Neuronal stem cell (in vitro differentiated cells): Measurements from ENCODE around the gene CIT.
A peak's percentile ranks its signal among the peaks of the same experiment; 100 is the strongest.

Experiments used
- DNase-seq: peaks from one replicate; pipeline ENCODE4 v3.0.0-alpha.2; 2013; ENCODE audit warnings: low spot score
- H2AFZ ChIP-seq: one replicate; pipeline ENCODE4 v1.6.1; 2013; ENCODE audit warnings: mild to moderate bottlenecking, low read length, inconsistent platforms
- H2AK5ac ChIP-seq: 2 replicates; pipeline ENCODE4 v1.6.1; 2013; ENCODE audit warnings: low read depth, mild to moderate bottlenecking, inconsistent platforms, low read length, moderate library complexity, mixed read lengths
- H2BK120ac ChIP-seq: 2 replicates; pipeline ENCODE4 v1.6.1; 2013; ENCODE audit warnings: low read depth, mild to moderate bottlenecking, inconsistent platforms, low read length, moderate library complexity, mixed read lengths
- H2BK12ac ChIP-seq: one replicate; pipeline ENCODE4 v1.6.1; 2013; ENCODE audit warnings: low read length, inconsistent platforms
- H2BK15ac ChIP-seq: 2 replicates; pipeline ENCODE4 v1.6.1; 2013; ENCODE audit warnings: mild to moderate bottlenecking, low read length, inconsistent platforms, mixed read lengths
- H2BK5ac ChIP-seq: one replicate; pipeline ENCODE4 v1.6.1; 2013; ENCODE audit warnings: inconsistent platforms, mild to moderate bottlenecking, low read length, moderate library complexity
- H3K14ac ChIP-seq: one replicate; pipeline ENCODE4 v1.6.1; 2013; ENCODE audit warnings: low read length, inconsistent platforms
- H3K18ac ChIP-seq: 2 replicates; pipeline ENCODE4 v1.6.1; 2013; ENCODE audit warnings: low read length, inconsistent platforms
- H3K23ac ChIP-seq: 2 replicates; pipeline ENCODE4 v1.6.1; 2013; ENCODE audit warnings: low read depth, mild to moderate bottlenecking, mixed read lengths, low read length, inconsistent platforms; ENCODE audit not compliant: poor library complexity
- H3K27ac ChIP-seq: replicated peaks from 3 replicates; pipeline ENCODE4 v1.5.1; 2013; ENCODE audit warnings: low read length, inconsistent platforms
- H3K27me3 ChIP-seq, 3 experiments: 2 replicates each; pipeline ENCODE4 v1.6.1; 2013; ENCODE audit warnings: low read length in 3 of 3, mild to moderate bottlenecking in 2 of 3, inconsistent platforms in 1 of 3, low read depth in 1 of 3, mixed read lengths in 1 of 3, moderate library complexity in 1 of 3; ENCODE audit not compliant: control insufficient read depth in 3 of 3, insufficient read depth in 3 of 3
- H3K36me3 ChIP-seq, 2 donors: replicated peaks in 1 of 2; 2 replicates each; pipeline ENCODE4 v1.6.1; 2013; ENCODE audit warnings: low read length in 2 of 2; ENCODE audit not compliant: control insufficient read depth in 2 of 2, insufficient read depth in 2 of 2
- H3K4ac ChIP-seq: 2 replicates; pipeline ENCODE4 v1.6.1; 2013; ENCODE audit warnings: inconsistent platforms, mild to moderate bottlenecking, low read length, moderate library complexity
- H3K4me1 ChIP-seq, 2 donors: 1 replicate in 1 of 2; 2 replicates in 1 of 2; pipeline ENCODE4 v1.6.1; 2013; ENCODE audit warnings: low read length in 2 of 2, low read depth in 1 of 2; ENCODE audit not compliant: control insufficient read depth in 2 of 2, insufficient read depth in 1 of 2
- H3K4me2 ChIP-seq: one replicate; pipeline ENCODE4 v1.6.1; 2013; ENCODE audit warnings: mild to moderate bottlenecking, low read length, inconsistent platforms; ENCODE audit not compliant: insufficient read depth, poor library complexity, severe bottlenecking
- H3K4me3 ChIP-seq, 2 donors: 2 replicates each; pipeline ENCODE4 v1.5.1; 2013; ENCODE audit warnings: low read length in 2 of 2, mild to moderate bottlenecking in 2 of 2, inconsistent platforms in 1 of 2, moderate library complexity in 1 of 2
- H3K79me1 ChIP-seq: one replicate; pipeline ENCODE4 v1.6.1; 2013; ENCODE audit warnings: low read depth, mild to moderate bottlenecking, inconsistent platforms, low read length, moderate library complexity
- H3K9ac ChIP-seq: one replicate; pipeline ENCODE4 v1.6.1; 2013; ENCODE audit warnings: mild to moderate bottlenecking, low read depth, low read length, inconsistent platforms; ENCODE audit not compliant: poor library complexity
- H3K9me3 ChIP-seq, 2 donors: replicated peaks in 1 of 2; 2 replicates each; pipeline versions ENCODE3 to v1.6.1; 2013; ENCODE audit warnings: low read length in 2 of 2, mild to moderate bottlenecking in 2 of 2, inconsistent platforms in 1 of 2, low read depth in 1 of 2, mixed read lengths in 1 of 2, moderate library complexity in 1 of 2; ENCODE audit not compliant: control insufficient read depth in 2 of 2, insufficient read depth in 1 of 2
- H4K8ac ChIP-seq: one replicate; pipeline ENCODE4 v1.6.1; 2013; ENCODE audit warnings: low read depth, mild to moderate bottlenecking, inconsistent platforms, low read length, moderate library complexity
- H4K91ac ChIP-seq: one replicate; pipeline ENCODE4 v1.6.1; 2013; ENCODE audit warnings: low read length, low read depth, mild to moderate bottlenecking, inconsistent platforms; ENCODE audit not compliant: poor library complexity
- WGBS, 2 donors: extraction: QIAGEN DNeasy Blood & Tissue Kit; methylation state at CpG; one replicate each; pipeline ENCODE4 v1.1.7; 2013; ENCODE audit warnings: missing lambda C conversion rate in 2 of 2, mixed read lengths in 1 of 2; ENCODE audit not compliant: insufficient read length in 2 of 2, insufficient replicate concordance in 1 of 2; ENCODE audit errors: extremely low coverage in 2 of 2; 5-methylcytosine and 5-hydroxymethylcytosine counted together

Gene CIT

GRCh38 chr12:119910586-119910985 is 33.5 kb upstream of the CIT start:
- no peak overlapping the region for H2AFZ ChIP-seq

GRCh38 chr12:119902084-119902509 is 25.0 kb upstream of the CIT start:
- no CpG with 5 or more reads among the region's 5 CpGs for WGBS, 2 donors

More at GRCh38 chr12:119910586-119910985, 33.5 kb upstream of the CIT start:
- no peak overlapping the region for H3K18ac ChIP-seq
- no peak overlapping the region for H3K14ac ChIP-seq
- H2BK5ac ChIP-seq: no peak overlapping the region
- no peaks in the 10 kb centered on the region for H3K27me3 ChIP-seq
- no peak overlapping the region for H3K23ac ChIP-seq
- no CpG with 5 or more reads among the region's 4 CpGs for WGBS, 2 donors
- no peak overlapping the region for H3K4me3 ChIP-seq
- H3K36me3 ChIP-seq: peaks cover 0 to 2% of the 10 kb centered on the region in 2 donors
- H2BK12ac ChIP-seq: no peak overlapping the region
- no peak overlapping the region for H2AK5ac ChIP-seq
- no peak overlapping the region for H3K4ac ChIP-seq
- H4K8ac ChIP-seq: no peak overlapping the region
- no peak overlapping the region for H4K91ac ChIP-seq
- H2BK120ac ChIP-seq: no peak overlapping the region
- H3K79me1 ChIP-seq: no peaks in the 10 kb centered on the region
- no peak overlapping the region for H3K4me2 ChIP-seq
- no peaks in the 10 kb centered on the region for H3K4me1 ChIP-seq
- no peaks in the 10 kb centered on the region for H3K9me3 ChIP-seq
- no peak overlapping the region for H3K9ac ChIP-seq
- no peak overlapping the region for H3K27ac ChIP-seq
- no peak overlapping the region for H2BK15ac ChIP-seq
- no peak for DNase-seq

GRCh38 chr12:119901670-119902069 is 24.6 kb upstream of the CIT start:
- no peak for DNase-seq
- Histone ChIP-seq H3K4ac (no peak overlapping the region), H3K23ac (no peak overlapping the region), H3K14ac (no peak overlapping the region), H3K9ac (no peak overlapping the region), H2BK12ac (no peak overlapping the region), H3K36me3 (no peaks in the 10 kb centered on the region), H2BK15ac (no peak overlapping the region), H2AFZ (no peak overlapping the region), H3K79me1 (no peaks in the 10 kb centered on the region), H2BK5ac (no peak overlapping the region), H3K27ac (no peak overlapping the region), H3K9me3 (no peaks in the 10 kb centered on the region), H3K4me1 (no peaks in the 10 kb centered on the region), H3K18ac (no peak overlapping the region), H3K4me3 (no peak overlapping the region), H3K27me3 (no peaks in the 10 kb centered on the region), H2BK120ac (no peak overlapping the region), H3K4me2 (no peak overlapping the region), H2AK5ac (no peak overlapping the region), H4K91ac (no peak overlapping the region), H4K8ac (no peak overlapping the region)
- WGBS, 2 donors: no CpG with 5 or more reads among the region's 2 CpGs

More at GRCh38 chr12:119902084-119902509, 25.0 kb upstream of the CIT start:
- no peak overlapping the region for H3K18ac ChIP-seq
- no peak overlapping the region for H3K4me3 ChIP-seq
- peak; percentile 40 for DNase-seq
- no peak overlapping the region for H2BK12ac ChIP-seq
- H3K4ac ChIP-seq: no peak overlapping the region
- no peak overlapping the region for H3K9ac ChIP-seq
- H3K4me2 ChIP-seq: no peak overlapping the region
- no peak overlapping the region for H2BK5ac ChIP-seq
- H2BK15ac ChIP-seq: no peak overlapping the region
- no peak overlapping the region for H3K14ac ChIP-seq
- H3K79me1 ChIP-seq: no peaks in the 10 kb centered on the region
- no peaks in the 10 kb centered on the region for H3K27me3 ChIP-seq
- no peak overlapping the region for H2AK5ac ChIP-seq
- H4K91ac ChIP-seq: no peak overlapping the region
- no peaks in the 10 kb centered on the region for H3K36me3 ChIP-seq
- no peaks in the 10 kb centered on the region for H3K4me1 ChIP-seq
- H3K23ac ChIP-seq: no peak overlapping the region
- H3K9me3 ChIP-seq: no peaks in the 10 kb centered on the region
- no peak overlapping the region for H2AFZ ChIP-seq
- H4K8ac ChIP-seq: no peak overlapping the region
- no peak overlapping the region for H2BK120ac ChIP-seq
- H3K27ac ChIP-seq: no peak overlapping the region

- H2BK15ac ChIP-seq: no peak overlapping the region
- no peak overlapping the region for H3K18ac ChIP-seq
- DNase-seq: no peak
- no CpG with 5 or more reads among the region's 1 CpG for WGBS, 2 donors
- H3K4me2 ChIP-seq: no peak overlapping the region
- no peaks in the 10 kb centered on the region for H3K27me3 ChIP-seq
- H2AK5ac ChIP-seq: no peak overlapping the region
- no peaks in the 10 kb centered on the region for H3K4me1 ChIP-seq
- H2BK120ac ChIP-seq: no peak overlapping the region
- H3K9ac ChIP-seq: no peak overlapping the region
- H4K91ac ChIP-seq: no peak overlapping the region
- H3K27ac ChIP-seq: no peak overlapping the region
- no peaks in the 10 kb centered on the region for H3K36me3 ChIP-seq
- H3K23ac ChIP-seq: no peak overlapping the region
- no peak overlapping the region for H2AFZ ChIP-seq
- no peak overlapping the region for H2BK12ac ChIP-seq
- no peak overlapping the region for H3K4ac ChIP-seq
- H3K14ac ChIP-seq: no peak overlapping the region
- H3K4me3 ChIP-seq: no peak overlapping the region
- H3K9me3 ChIP-seq: no peaks in the 10 kb centered on the region
- no peak overlapping the region for H4K8ac ChIP-seq
- H2BK5ac ChIP-seq: no peak overlapping the region
- H3K79me1 ChIP-seq: no peaks in the 10 kb centered on the region
These were observed 17.8 kb upstream of the CIT start for GRCh38 chr12:119894916-119895315.
